Upper lobe of right lung (tissue), 1 donor: Measurements from ENCODE around the gene NCF4. TPM values are rescaled to one million over a fixed set of nuclear protein-coding genes. Genes with fewer than 3 reads are reported as not detected.

ENCODE experiments used
- ATAC-seq: fragments of 200-7000 bp; cut with Tn5 transposase; one replicate; pipeline ENCODE4 v1.9.1; 2020; ENCODE audit warnings: mild to moderate bottlenecking, moderate library complexity
- DNase-seq: peaks from one replicate; pipeline ENCODE4 v3.0.0-alpha.2; 2020
- H3K27ac ChIP-seq: fragments of 200-600 bp; one replicate; pipeline ENCODE4 v1.8.0; 2022
- H3K27me3 ChIP-seq: fragments of 200-600 bp; one replicate; pipeline ENCODE4 v1.8.0; 2022; ENCODE audit warnings: mild to moderate bottlenecking
- H3K36me3 ChIP-seq: fragments of 200-600 bp; one replicate; pipeline ENCODE4 v1.8.0; 2022
- H3K4me1 ChIP-seq: fragments of 200-600 bp; one replicate; pipeline ENCODE4 v1.8.0; 2022
- H3K4me3 ChIP-seq: fragments of 200-600 bp; one replicate; pipeline ENCODE4 v1.8.0; 2022; ENCODE audit warnings: mild to moderate bottlenecking
- H3K9me3 ChIP-seq: fragments of 200-600 bp; one replicate; pipeline ENCODE4 v1.8.0; 2022
- intact Hi-C: fragments of 100-400 bp; cut with DNase I; formaldehyde crosslinking; loops from one replicate; pipeline ENCODE4 v1.11.0; 2022
- total RNA-seq: library from RNA; stranded (reverse); fragmentation: NEBNext Ultra II Directional; extraction: Animal tissue kit (Norgen Biotek cat#: 25700); gene quantifications from one replicate; pipeline ENCODE4 v1.2.1, GENCODE V29; 2021
- TF ChIP-seq, protein P1 (sequence below): fragments of 200-600 bp; IDR thresholded peaks from one replicate; pipeline ENCODE4 v1.8.0; 2022; ENCODE audit warnings: antibody characterized with exemption
- donor health status: DM: no; HTN: yes; CAD: no; lungs with severe emphysema.

Gene NCF4
- total RNA-seq, 1 donor from 2014 or later: 37.0 TPM

DNA sequence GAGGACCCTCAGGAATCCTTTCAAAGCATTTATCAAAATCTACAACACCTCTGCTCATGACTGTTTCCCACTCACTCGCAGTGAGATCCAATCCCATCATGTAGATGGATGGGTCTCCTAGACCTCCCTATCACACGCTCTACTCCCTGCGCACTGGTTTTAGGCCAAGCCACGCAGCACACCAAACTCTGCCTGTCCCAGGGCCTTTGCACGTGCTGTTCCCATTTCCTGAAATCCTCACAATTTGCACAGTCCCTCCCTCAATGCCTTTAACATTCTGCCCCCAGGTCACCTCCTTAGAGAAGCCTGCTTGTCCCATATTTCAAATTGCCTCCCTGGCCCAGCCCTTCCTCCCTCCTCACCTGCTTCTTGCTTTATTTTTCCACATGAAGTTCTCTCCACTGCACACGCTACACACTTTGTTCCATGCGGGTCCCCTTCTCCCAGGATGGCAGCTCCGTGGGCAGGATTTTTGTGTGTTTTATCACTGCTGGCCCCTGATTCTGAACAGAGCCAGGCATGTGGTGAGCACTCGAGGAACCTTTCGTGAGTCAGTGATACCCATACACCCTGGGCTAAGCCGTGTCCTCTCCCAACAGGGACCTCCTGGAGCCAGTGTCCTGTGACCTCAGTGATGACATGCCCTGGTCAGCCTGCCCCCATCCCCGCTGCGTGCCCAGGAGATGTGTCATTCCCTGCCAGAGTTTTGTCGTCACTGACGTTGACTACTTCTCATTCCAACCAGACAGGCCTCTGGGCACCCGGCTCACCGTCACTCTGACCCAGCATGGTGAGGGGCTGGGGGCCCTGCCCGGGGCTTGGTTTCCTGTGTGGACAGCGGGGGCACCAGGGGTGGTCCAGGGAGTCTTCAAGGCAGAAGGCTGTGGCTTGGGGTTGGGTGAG, 64.8 kb downstream of the NCF4 start:
- ATAC-seq: no peak
- Histone ChIP-seq H3K9me3 (no peaks in the 10 kb centered on the region), H3K27me3 (no peaks in the 10 kb centered on the region), H3K4me3 (no peak overlapping the region), H3K4me1 (no peaks in the 10 kb centered on the region), H3K36me3 (peaks cover 18% of the 10 kb centered on the region), H3K27ac (no peak overlapping the region)
- intact Hi-C loops: no loop called here
- TF ChIP-seq, protein P1, sequence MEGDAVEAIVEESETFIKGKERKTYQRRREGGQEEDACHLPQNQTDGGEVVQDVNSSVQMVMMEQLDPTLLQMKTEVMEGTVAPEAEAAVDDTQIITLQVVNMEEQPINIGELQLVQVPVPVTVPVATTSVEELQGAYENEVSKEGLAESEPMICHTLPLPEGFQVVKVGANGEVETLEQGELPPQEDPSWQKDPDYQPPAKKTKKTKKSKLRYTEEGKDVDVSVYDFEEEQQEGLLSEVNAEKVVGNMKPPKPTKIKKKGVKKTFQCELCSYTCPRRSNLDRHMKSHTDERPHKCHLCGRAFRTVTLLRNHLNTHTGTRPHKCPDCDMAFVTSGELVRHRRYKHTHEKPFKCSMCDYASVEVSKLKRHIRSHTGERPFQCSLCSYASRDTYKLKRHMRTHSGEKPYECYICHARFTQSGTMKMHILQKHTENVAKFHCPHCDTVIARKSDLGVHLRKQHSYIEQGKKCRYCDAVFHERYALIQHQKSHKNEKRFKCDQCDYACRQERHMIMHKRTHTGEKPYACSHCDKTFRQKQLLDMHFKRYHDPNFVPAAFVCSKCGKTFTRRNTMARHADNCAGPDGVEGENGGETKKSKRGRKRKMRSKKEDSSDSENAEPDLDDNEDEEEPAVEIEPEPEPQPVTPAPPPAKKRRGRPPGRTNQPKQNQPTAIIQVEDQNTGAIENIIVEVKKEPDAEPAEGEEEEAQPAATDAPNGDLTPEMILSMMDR: no peak
- DNase-seq: no peak

DNA sequence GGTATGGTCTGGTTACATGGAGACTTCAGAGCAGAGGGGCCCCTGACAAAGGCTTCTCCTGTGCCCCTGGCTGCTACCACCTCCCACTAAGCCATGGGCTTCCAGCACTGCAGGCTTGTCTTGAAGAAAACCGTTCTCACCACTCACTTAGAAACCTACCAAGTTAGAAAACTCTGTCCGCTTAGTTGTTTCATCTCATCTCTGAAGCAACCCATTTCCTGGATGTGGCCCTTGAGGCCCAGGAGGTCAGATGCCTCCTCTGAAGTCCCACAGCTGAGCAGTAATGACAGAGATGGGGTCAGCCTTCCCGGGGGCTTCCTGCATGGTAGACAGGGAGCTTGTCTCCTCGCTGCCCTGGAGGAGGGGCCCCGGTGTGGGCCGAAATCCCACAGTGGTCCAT, 65.5 kb downstream of the NCF4 start:
- intact Hi-C loops: no loop called here
- TF ChIP-seq, protein P1: no peak
- H3K27ac ChIP-seq: no peak overlapping the region
- no peak for DNase-seq
- H3K4me3 ChIP-seq: no peak overlapping the region
- H3K27me3 ChIP-seq: no peaks in the 10 kb centered on the region
- no peaks in the 10 kb centered on the region for H3K4me1 ChIP-seq
- H3K9me3 ChIP-seq: no peaks in the 10 kb centered on the region
- peaks cover 18% of the 10 kb centered on the region for H3K36me3 ChIP-seq
- ATAC-seq: no peak

DNA sequence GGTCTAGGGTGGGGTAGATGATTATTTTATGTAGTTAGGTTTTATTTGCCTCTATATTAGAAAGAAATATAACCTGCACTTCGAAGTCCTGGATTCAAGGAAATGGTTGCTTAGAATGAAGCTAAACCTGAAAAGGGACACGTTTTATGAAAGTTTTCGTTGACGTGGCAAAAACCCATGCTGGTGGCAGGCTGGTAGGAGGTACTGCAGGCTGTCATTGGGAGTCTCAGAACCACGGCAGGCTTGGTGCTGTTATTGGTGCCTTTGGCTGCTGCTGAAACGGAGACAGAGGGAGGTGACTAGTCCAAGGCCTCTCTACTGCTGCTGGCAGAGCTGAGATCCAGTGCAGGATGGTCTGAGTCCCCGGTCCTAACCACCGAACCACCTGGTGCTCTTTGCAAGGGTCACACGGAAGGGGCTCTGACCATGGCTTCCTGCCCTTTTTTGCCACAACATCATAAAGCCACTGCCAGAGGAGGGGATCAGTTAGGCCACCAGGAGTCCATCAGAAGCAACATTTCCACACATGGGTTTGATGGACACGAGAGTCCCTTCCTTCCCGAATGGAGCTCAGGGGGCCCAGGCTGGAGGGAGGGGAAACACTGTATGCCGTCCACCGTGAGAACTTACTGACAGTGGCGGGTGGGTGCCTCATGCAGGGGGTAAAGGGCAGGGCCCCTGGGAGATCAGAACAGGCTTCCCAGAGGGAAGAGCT, 66.1 kb downstream of the NCF4 start:
- Histone ChIP-seq H3K4me3 (no peak overlapping the region), H3K27ac (no peak overlapping the region), H3K4me1 (no peaks in the 10 kb centered on the region), H3K27me3 (no peaks in the 10 kb centered on the region), H3K9me3 (no peaks in the 10 kb centered on the region), H3K36me3 (peaks cover 18% of the 10 kb centered on the region)
- no peak for DNase-seq
- TF ChIP-seq, protein P1: no peak
- intact Hi-C loops: no loop called here
- no peak for ATAC-seq

Other genes starting within 250 kb of the NCF4 start
- gene CACNG2, start 157.3 kb upstream of the NCF4 start, total RNA-seq: not detected
- 21.5 TPM for gene IFT27, start 84.9 kb upstream of the NCF4 start, total RNA-seq
- 2.5 TPM for gene PVALB, start 44.0 kb upstream of the NCF4 start, total RNA-seq
- gene CSF2RB, start 52.6 kb downstream of the NCF4 start, total RNA-seq: 27.2 TPM
- gene TST, start 158.4 kb downstream of the NCF4 start, total RNA-seq: 48.1 TPM
- gene MPST, start 158.7 kb downstream of the NCF4 start, total RNA-seq: 71.4 TPM
- 19.2 TPM for gene KCTD17, start 190.7 kb downstream of the NCF4 start, total RNA-seq
- 2.1 TPM for gene TMPRSS6, start 248.7 kb downstream of the NCF4 start, total RNA-seq